ENCODE results near the gene HACD3. TPM values are rescaled to one million over a fixed set of nuclear protein-coding genes. Genes with fewer than 3 reads are reported as not detected.

HACD3 gene, protein sequence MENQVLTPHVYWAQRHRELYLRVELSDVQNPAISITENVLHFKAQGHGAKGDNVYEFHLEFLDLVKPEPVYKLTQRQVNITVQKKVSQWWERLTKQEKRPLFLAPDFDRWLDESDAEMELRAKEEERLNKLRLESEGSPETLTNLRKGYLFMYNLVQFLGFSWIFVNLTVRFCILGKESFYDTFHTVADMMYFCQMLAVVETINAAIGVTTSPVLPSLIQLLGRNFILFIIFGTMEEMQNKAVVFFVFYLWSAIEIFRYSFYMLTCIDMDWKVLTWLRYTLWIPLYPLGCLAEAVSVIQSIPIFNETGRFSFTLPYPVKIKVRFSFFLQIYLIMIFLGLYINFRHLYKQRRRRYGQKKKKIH
- total RNA-seq, result 10 to 100 TPM; 21.8 to 39.6 (median 31.5) TPM

GRCh38 chr15:65530318-65531111 lies at the start of gene HACD3:
TSS of gene HACD3 (plus strand) at chr15:65530463. CDS start at chr15:65530632, 169 bp downstream.
- TF ChIP-seq CTCF (IDR thresholded peaks at IDR 0.05; ENCODE audit: low read depth), result no peak

DNA sequence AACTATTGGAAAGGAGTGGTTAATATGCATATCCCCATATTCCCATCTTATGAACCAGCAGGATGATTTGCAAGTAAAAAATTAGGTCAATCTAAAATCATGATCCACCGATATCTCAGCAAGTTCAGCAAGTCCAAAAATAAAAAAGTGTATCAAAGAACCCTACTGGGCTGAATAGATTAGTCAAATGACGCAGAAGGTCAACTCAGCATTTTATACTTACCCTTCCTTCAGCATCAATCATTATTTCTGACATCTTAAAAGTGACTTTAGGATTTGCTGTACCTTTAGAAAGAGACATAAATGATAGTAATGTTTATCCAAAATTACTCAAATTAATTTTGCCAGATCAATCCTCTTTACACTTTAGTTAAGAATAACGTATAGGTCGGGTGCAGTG lies 45.4 kb upstream of the HACD3 start:
- TF ChIP-seq CTCF (IDR thresholded peaks at IDR 0.05; ENCODE audit: low read depth), result no peak

GRCh38 chr15:65494076-65494475 lies 36.2 kb upstream of the HACD3 start:
- no peak for TF ChIP-seq CTCF (IDR thresholded peaks at IDR 0.05; ENCODE audit: low read depth)

DNA sequence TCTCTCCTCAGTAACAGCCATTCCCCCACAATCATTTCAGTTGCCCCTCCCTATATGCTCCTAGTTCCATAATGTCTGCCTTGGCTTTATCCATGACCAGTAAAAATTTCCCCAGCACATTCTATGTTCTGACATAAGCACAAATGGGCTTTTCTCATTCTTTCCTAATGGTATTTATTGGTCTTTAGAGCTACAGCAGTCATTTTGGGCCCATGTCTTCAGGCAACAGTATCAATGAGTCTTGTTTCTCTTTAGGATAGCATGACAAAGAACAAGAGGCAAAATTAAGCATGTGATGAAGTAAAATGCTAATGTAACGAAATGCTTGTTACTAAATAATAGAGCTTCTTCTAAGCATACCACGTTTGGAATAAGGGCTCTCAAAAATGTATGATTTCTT lies 20.9 kb upstream of the HACD3 start:
- TF ChIP-seq CTCF (IDR thresholded peaks at IDR 0.05; ENCODE audit: low read depth), result no peak

DNA sequence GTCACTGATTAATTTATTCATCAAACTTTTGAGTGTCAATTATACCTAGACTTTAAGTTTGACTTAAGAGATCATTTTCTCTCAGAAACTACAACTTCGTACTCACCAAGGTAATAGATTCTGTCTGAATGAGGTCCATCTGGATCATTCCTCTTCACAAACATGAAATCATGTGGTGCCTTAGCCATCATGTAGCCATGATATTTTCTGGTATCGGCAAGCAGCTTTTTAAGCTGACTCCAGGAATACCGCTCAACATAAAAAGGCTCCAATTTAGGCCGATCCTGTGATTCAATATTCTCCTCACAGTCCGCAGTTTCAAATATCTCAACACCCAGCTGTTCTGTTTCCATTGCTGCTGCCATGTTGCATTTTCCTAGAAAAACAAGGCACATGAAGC lies 18.1 kb upstream of the HACD3 start:
- no peak for TF ChIP-seq CTCF (IDR thresholded peaks at IDR 0.05; ENCODE audit: low read depth)

DNA sequence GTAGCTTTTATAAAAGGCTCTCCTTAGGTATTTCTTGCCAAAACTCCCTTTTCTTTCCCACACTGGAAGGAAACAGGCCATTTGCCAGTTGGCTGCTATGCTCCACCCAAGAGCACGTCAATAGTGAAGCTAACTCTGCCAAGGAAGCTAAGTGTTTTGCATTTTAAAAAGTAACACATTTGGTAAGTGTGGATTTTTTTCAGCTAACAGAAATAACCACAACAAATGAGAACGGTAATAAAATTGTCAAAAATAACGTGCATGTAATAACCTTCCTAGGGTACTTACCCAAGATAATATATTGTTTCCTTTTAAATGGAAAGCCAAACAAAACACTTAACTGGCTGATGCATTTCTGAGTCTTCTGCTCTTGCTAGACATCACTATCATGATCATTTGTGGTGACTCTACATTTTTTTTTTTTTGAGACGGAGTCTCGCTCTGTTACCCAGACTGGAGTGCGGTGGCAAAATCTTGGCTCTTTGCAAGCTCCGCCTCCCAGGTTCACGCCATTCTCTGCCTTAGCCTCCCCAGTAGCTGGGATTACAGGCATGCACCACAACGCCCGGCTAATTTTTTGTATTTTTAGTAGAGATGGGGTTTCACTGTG lies 17.4 kb upstream of the HACD3 start:
- TF ChIP-seq CTCF (IDR thresholded peaks at IDR 0.05; ENCODE audit: low read depth), result no peak

All from subcutaneous adipose tissue (tissue), 4 donors.